HG03066 (cell line): ENCODE data around the gene CDH4.
"Not testable (repeated sequence)": the region's sequence is repeated elsewhere in the genome, so short reads cannot be mapped to it uniquely, and the experiment has no call there.

Experiments
- ATAC-seq: cut with Tn5 transposase; IDR thresholded peaks from one replicate; pipeline ENCODE4 v1.9.1; 2021; ENCODE audit warnings: low read depth; ENCODE audit not compliant: unreplicated experiment

The CDH4 gene

DNA sequence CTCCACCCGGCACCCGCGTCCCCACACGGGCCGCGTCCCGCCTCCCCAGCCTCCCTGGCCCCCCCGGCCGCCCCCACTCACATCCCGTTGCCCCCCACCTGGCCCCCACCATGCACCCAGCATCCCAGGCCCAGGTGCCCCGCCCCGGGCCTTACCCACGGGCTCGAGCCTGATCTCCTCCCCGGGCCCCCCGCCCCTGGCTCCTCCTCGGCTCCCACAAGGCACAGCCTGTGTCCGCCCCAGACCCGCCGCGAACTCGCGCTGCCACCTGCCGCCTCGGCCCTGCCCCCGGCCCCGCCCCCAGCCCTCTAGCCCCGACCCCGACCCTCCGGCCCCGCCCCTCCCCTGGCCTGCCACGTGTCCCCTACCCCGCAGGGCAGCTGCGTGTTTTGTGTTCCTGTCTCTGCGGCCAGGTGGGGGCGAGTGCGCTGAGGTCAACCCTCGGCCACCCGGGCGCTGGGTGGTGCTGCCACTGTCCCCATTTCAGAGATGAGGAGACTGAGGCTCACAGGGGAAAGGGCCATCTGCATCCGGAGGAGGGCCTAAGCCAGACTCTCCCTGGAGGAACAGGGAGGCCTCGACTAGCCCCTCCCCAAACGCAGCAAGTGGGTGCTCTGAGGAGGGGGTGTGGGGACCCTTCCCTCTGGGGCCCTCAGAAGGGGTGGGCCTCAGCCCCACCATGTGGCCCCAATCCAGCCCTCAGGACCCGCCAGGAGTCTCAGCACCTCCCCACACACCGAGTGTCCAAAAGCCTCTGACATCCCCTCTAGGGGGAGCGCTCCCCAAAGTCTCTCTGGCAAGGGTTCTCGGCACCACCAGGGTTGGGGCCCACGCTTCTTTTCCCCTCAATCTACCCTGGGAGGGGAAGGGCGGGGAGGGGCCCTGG is 713.8 kb downstream of the CDH4 start:
- no peak for ATAC-seq

DNA sequence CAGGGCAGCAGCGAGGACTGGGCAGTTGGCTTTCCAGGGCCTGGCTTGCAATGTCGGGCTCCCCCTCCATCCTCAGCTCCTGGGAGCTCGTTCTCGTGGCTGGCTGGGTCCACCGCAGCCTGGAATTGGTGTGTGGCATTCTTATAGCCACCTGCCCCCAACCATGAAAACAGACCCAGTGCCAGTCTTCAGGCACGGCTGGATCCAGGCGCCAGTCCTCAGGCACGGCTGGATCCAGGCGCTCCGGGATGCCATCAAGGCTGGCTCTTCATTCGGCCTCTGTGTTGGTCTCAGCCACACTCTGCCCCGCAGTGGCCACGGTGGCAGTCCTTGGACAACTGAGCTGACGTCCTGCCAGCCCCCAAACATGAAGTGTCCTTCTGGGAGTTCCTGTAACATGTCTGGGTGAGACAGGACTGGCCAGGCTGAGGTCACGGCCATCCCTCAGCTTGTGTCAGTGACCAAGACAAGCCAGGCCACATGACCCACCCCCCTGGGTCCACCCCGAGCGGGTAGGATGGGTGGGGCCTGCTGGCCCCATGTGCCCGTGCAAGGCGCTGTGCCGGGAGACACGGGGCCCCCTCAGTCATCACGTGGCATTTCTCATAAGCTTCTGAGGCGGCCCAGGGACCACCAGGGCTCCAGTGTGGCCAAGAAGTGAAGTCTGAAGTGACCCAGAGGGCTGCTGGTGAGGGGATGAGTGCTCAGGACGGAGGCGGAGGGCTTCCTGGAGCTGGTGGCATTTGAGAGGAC is 714.6 kb downstream of the CDH4 start:
- no peak for ATAC-seq

DNA sequence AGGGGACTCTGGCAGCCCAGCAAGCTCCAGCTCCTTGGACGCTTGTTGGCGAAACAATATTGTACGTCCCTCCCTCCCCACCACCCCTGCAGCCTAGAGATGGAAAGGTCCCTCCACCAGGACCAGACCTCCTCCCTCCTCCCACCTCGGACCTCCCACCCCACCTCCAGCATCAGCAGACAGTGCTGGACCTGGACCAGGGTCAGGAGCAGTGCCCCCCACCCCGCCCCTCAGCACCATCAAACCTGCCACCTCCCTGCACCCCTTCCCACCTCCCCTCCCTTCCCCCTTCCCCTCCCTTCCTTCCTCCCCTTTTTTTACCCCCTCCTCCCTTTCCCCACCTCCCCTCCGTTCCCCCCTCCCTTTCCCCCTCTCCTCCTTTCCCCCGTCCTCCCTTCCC is 715.2 kb downstream of the CDH4 start:
- no peak for ATAC-seq

DNA sequence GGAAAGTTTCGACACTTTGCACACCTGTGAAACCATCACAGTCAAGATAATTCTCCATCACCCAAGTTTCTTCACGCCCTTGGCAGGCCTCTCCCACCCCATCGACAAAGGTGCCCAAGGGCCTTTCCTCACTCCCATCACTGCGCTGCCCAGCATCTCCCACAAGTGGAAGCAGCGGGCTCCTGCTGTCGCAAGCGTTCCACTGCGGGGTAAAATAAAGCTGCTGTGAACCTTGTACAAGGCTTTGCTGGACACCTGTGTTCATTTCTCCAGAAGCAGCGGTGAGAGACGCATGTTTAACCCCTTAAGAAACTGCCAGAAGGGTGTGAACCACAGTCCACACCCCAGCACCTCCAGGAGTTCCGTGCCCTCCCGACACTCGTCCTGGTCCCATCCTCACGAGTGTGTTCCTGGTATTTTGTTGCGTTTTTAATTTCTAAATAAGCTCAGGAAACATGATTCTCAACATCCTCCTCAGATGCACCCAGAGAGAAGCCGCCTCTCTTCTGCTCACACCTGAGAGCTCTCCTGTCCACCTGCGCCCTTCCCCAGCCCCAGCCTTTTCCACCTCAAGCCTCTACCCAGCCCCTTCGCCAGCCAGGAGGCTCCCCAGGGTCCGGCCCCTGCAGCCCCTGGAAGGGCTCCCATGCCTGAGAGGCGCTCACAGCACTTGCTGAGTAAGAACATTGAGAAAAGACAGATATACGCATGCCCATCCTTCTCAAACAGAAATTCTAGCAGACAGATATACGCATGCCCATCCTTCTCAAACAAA is 716.2 kb downstream of the CDH4 start:
- no peak for ATAC-seq

DNA sequence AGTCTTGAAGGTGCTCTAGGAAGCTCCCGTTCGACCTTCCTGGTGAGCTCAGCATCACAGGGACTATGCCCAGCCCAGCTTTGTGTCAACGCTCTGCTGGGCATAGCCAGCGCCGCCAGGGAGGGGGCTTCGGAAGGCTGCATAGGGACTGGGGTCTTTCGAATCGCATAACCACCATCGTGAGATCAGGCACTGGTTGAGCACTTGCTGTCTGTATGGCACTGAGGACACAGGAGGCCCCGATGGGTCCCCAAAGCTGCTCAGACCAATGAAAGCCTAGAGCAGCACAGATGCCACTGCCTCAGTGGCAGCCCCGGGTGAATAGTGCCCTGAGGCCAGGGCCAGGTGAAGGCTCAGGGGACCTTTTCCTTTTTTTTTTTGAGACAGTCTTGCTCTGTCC is 716.9 kb downstream of the CDH4 start:
- ATAC-seq, result no peak

DNA sequence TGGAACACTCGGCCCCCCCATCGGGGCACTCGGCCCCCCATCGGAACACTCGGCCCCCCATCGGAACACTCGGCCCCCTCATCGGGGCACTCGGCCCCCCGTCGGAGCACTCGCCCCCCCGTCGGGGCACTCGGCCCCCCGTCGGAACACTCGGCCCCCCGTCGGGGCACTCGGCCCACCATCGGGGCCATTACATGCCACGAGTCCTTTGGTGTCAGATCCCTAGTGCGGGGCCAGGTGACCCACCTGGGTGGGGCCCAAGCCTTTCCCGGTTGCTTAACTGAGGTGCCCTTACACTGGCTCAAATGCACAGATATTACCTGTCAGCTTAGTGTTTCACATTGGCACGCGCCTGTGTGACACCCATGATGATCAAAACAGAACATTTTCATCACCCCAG is 717.7 kb downstream of the CDH4 start:
- no peak for ATAC-seq

DNA sequence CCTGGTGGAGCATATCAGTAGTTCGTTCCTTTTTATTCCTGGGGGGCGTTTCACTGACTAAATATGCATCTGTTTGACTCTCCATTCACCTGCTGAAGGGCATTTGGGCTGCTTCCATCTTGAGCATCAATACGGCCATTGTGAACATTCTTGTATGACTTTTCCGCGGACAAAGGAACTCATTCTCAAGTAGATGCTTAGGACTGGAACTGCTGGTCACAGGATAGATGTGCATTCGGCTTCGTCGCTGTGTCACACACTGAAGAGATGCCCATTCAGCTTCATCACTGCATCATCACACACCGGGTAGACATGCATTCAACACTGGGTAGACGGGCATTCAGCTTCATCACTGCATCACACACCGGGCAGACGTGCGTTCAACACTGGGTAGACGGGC is 718.3 kb downstream of the CDH4 start:
- ATAC-seq, result no peak

DNA sequence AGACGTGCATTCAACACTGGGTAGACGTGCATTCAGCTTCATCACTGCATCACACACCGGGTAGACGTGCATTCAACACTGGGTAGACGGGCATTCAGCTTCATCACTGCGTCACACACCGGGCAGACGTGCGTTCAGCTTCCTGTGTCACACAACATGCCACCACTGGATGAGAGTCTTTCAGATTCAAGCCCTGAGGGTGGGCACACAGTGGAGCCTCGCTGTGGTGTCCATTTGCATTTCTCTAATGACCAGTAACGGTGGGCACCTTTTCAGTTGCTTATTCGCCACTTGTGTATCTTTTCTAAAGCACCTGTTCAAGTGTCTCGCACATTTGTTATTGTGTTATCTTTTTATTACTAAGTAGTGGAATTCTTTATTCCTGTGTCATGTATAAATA is 719.5 kb downstream of the CDH4 start:
- not testable (repeated sequence) for ATAC-seq

DNA sequence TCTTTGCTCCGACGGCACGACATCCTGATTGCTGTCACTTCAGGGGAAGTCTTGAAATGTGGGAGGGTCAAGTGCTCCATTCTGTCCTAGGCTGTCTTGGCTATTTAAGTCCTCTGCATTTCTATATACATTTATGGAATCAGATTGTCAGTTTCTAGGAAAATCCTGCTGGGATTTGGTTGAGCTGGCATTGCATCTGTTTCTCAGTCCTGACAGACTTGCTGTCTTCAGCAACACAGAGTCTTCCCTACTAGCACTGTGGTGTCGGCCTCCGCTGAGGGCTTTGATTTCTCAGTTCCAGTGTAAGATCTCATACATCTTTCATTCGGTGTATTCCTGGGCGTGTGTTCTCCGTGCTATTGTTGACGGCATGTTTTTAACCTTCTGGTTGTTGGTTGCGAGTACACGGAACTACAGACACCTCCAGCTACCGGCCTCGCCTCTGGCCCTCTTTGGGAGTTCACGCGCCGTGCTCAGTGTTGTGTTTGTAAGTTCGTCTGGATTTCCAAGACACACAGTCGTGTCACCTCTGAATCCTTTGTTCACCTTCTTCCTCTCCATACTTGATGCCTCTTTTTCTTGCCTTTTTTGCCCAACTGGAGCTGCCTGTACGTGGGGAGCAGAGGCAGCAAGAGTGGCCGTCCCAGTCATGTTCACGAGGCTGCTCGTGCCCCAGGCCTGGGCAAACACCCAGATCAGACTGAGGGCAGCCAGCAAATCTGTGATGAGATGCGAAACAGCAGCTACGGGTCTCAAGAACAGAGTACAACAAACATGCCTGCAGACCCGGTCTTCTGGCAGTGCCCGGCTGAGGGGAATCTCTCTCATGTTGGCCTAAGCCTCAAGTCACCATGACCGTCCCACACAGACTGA is 720.8 kb downstream of the CDH4 start:
- no peak for ATAC-seq

DNA sequence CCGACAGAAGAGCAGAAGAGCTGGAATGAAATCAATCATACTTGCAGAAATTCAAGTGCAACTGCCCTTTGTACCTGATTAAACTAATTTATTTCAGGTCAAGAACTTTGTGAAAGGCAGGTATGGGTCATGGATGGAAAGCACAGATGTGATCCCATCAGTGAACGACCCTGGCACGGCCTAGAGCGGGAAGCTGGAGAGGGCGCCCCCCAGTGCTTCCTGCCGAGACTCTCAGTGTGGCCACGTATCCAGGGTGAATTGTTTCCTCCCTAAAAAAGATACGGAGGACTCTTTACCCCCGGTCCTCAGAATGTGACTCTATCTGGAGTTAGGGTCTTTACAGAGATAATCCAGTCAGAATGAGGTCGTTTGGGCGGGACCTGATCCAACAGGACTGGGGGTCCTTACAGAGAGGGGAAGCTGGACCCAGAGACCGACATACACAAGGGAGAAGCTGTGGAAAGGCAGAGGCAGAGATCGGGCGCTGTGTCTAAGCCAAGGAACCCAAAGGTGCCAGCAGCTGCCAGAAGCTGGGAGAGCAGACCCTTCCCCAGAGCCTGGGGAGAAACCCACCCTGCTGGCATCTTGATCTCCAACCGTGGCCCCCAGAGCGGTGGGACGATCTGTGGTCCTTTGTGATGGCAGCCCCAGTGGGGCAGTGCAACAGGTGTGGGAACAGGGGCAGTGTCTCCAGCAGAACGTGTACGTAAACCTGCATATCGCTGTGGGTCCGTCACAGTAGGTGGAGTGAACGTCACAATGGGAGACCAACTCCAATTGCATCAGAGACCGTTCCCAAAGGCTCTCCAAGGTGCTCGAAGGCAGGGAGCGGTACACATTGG is 721.7 kb downstream of the CDH4 start:
- no peak for ATAC-seq

DNA sequence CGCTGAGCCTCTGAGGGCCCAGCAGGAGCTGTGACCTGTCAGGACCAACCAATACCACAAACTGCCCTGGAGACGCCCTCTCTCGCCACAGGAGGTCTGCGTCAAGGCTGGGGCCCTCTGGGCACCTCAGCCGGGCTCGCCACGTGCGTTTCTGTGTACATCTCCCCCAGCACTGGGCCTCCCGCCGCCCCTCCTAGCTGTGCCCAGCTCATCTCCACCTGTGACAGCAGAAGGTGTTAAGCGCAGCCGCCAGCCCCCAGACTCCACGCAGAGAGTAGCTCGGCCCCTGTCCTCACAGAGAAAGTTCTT is 722.2 kb downstream of the CDH4 start:
- no peak for ATAC-seq

DNA sequence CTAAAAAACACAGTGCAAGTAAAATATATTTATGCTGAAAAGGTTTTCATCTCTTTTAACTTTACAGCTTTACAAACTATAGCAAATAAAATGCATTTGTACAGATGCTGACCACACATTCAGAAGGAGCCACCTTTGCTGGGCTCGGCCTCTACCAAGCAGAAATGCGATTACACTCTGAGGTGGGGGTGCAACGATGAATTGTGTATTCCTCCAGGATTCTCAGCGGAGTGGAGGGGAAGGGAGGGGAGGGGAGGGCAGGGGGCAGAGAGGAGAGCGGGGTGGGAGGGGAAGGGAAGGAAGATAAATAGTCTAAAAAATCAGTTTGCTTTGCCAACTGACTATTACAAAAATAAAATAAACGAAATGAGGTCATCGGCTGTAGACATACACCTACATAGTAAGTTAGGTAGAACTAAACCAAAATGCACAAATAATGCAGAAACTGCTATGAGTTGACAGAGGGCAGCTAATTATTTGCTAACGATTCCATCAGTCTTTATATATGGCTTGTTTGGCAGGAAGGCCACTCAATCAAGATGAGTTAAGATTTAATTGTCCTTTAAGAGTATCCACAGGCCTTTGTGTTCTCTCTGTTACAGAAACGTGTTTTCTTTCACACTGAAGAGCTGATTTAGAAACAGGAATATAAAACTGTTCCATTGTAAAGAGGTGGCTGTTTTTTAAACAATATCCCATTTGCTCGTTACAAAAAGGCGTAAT is 723.5 kb downstream of the CDH4 start:
- no peak for ATAC-seq

DNA sequence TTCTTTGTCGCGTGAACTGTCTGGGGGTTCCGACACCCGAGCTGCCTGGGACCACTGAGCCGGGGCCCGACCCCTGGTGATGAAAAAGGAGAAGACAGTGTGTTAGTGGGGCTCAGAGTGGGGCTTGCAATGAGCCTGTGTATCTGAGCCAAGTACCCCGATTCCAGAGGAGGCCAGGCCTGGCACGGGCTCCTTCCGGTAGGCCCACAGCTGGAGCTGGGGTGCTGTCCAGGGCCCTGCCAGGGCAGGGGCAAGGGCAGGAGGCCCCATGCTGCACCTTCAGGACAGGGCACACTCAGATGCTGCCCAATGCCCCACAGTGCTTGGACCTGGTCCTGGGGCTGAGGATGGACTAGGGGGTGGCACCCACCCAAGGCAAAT is 724.2 kb downstream of the CDH4 start:
- no peak for ATAC-seq

DNA sequence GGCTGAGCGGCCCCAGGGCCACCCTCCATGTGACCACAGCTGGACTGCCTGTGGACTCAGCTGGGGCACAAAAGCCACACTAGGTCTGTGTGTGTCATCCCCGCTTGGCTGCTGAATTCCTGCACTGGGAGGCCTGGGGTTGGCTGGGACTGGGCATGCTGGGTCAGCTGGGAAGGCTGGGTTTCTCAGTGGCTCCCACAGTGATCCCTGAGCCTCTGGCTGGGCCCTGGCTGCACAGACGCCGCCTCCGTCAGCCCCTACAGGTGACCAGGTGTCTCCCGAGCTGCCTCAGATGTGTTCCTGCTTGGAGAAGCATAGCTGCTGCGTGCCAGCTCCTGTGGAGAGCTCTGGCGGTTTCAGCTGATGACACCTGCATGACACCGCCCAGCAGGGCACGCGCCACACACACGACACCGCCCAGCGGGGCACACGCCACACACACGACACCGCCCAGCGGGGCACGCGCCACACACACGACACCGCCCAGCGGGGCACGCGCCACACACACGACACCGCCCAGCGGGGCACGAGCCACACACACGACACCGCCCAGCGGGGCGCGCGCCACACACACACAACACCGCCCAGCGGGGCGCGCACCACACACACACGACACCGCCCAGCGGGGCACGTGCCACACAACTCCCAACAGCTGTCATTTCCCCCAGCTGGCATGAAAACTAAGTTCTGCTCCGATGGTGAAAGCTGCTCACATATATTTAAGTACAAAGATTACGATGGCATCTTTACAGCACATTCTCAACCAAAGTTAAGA is 724.8 kb downstream of the CDH4 start:
- ATAC-seq, result no peak

DNA sequence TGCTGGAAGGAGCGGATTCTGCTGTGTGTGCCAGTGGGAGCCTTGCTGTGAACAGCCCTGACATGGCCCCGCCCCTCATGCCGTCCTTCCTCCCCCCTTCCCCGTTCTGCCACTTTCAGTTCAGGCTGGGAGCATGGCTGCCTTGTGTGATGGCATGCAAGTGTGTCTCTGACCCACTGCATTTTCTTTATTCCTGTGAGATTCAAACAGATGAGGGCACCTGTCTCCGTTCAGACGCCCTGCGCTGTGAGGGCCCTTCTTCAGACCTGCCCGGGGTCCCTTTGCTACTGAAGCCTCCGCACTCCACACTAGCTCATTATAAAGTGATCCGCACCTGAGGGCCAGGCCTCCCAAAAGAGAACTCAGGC is 725.3 kb downstream of the CDH4 start:
- no peak for ATAC-seq

DNA sequence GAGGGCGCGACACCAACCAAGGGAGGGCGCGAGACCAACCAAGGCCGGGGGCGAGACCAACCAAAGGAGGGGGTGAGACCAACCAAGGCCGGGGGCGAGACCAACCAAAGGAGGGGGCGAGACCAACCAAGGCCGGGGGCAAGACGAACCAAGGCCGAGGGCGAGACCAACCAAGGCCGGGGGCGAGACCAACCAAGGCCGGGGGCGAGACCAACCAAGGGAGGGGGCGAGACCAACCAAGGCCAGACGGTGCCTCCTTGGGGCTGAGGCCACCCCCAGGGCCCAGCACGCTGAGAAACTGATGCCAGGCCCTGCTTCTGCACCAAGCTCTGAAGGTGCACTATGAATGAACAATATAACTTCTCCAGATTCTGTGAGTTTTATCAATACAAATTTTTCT is 726.4 kb downstream of the CDH4 start:
- ATAC-seq, result no peak

DNA sequence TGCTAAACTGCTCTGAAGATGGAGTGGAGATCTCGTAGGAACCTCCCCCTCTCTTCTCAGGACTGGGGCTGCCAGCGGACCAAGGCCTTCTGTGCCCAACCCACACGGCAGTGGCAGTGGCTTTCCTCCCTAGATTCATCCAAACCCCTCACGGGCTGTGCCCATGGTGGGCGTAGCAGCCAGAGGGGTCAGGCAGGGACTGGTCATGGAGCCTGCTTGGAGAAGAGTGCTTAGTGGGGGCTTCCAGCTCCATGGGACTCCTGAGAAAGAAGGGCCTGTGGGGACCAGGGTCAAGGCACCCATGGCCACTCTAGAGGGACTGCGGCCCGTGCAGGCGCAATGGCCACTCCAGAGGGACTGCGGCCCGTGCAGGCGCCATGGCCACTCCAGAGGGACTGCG is 727.0 kb downstream of the CDH4 start:
- no peak for ATAC-seq
